HG03025 (cell line): Measurements from ENCODE around the gene ACCSL.

Source experiments
- ATAC-seq: cut with Tn5 transposase; IDR thresholded peaks from one replicate; pipeline ENCODE4 v1.9.1; 2021; ENCODE audit warnings: mild to moderate bottlenecking, moderate library complexity; ENCODE audit not compliant: unreplicated experiment, low FRiP score

Gene ACCSL

DNA sequence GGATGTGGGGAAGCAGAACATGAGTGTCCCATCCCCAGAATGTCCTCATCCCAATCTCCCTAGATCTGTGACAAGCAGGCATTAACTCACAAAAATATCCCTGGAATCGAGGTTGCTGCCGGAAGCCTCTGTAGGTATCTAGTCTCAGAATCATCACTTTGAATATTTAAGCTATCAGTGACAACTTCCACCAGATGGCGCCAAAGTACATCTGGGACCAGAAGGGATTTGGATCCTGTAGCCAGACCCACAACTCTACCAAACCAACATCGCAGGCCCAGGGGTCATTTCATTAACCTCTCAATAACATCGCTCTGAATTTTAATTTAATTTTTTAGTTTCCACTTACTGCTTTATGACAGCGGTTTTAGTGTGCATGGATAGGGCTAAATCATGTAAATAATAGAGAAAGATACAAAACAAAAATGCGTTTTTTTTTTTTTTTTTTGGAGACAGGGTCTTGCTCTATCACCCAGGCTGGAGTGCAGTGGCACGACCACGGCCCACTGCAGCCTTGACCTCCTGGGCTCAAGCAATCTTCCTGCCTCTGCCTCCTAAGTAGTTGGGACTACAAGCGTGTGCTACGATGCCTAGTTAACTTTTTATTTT is 46.6 kb downstream of the ACCSL start:
- no peak for ATAC-seq

DNA sequence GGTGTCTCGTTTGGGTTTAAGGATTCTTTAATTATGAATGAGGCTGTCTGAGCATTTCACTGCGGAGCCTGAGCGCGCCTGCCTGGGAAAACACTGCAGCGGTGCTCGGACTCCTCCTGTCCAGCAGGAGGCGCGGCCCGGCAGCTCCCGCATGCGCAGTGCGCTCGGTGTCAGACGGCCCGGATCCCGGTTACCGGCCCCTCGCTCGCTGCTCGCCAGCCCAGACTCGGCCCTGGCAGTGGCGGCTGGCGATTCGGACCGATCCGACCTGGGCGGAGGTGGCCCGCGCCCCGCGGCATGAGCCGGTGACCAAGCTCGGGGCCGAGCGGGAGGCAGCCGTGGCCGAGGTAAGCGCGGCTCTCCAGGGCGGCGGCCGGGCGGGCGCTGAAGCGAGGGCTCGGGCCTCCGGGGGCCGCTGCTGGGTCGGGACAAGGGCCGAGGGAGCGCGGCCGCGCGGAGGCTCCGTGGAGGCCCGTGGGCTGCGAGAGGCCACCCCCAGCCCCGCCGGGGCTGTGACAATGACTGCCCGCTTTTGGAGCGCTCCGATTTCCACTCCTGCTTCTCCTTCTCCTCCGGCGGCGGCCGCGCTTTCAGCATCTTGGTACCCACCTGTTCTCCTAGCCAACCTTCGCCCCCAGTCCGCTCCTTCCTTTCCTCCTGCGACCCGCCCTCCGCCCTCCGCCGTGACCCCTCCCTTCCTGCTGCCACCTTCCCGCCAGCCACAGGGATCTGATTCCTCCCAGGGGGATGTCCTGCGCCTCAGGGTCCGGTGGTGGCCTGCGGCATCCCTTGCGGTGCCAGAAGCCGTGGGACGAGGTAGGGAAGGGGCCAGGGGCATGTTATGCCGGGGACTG is 48.0 kb downstream of the ACCSL start, which contains the start of gene EXT2:
Gene EXT2, plus strand, starts transcription at position 173 of the 854 bp plus-strand sequence. CDS start 12,035 bp downstream, outside the sequence.
- ATAC-seq, result peak; percentile 89

DNA sequence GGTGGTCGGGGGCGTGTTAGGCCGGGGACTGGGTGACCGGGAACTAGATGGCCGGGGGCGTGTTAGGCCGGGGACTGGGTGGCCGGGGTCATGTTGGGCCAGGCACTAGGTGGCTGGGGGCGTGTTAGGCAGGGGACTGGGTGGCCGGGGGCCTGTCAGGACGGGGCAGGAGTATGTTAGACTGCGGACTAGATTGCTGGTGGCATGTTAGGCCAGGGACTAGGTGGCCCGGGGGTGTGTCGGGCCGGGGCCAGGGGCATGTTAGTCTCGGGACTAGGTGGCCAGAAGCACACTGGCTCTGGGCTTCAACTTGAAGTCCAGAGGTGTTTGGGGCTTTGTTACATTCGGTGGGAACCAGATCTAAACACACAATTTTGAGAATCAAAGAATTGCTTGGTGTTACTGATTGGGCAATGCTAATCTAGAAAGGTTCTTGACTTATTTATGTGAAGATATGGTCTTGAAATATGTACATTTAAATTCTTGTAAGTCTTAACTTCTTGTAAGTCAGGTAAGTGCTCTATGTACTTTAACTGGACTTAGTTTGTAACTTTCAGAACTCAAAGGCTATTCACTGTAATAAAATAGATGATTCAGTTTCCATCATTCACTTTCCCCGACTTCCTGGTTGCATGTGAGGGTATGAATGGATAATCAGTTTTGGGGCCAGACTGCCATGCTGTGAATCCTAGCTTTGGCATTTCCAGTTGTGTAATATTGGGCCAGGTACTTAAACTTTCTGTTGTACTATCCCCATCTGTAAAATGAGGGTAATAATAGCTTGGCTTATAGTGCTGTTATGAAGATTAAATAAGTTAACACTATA is 48.8 kb downstream of the ACCSL start:
- peak; percentile 5 for ATAC-seq

GRCh38 chr11:44097821-44098220 is 50.0 kb downstream of the ACCSL start:
- no peak for ATAC-seq

GRCh38 chr11:44101098-44101497 is 53.3 kb downstream of the ACCSL start:
- no peak for ATAC-seq

- no peak for ATAC-seq
Measured at GRCh38 chr11:44104481-44105294, 56.9 kb downstream of the ACCSL start.

DNA sequence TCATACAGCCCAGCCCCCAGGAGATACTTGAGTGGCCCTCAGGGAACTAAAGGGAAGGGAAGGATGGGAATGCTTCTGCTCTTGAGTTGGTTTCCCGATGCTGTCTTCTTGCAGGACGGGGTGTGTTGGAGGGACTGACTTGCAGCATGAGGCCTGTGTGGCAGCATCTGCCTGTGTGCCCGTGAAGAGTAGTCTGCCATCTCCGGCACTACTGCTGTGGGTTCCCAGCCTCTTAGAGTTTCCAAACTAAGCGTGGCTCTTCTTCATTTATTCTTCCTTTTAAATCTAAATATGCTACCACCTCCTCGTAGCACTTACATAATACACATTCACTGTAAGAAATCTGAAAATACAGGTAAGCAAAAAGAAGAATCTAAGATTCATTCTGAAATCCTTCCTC is 60.5 kb downstream of the ACCSL start:
- ATAC-seq, result no peak
